22Rv1 (cell line): ENCODE data around the gene SDK1.
"Not testable (repeated sequence)": the region's sequence is repeated elsewhere in the genome, so short reads cannot be mapped to it uniquely, and the experiment has no call there.

Experiments
- CTCF ChIP-seq: fragments of 450-650 bp; IDR thresholded peaks from 2 replicates; pipeline ENCODE4 v1.5.1; 2017; ENCODE audit warnings: mild to moderate bottlenecking
- ZFX ChIP-seq: fragments of 450-650 bp; IDR thresholded peaks from 2 replicates; pipeline ENCODE4 v1.6.1; 2017; ENCODE audit warnings: antibody characterized with exemption, borderline replicate concordance

- not testable (repeated sequence) for TF ChIP-seq CTCF, ZFX
Measured at GRCh38 chr7:4260116-4260515, 959.1 kb downstream of the SDK1 start.
